Right lobe of liver (tissue), 4 donors: ENCODE results near the gene WSCD2.

ENCODE experiments used
- CTCF ChIP-seq, 4 donors: fragments of 200-600 bp in 3 of 4; fragments of 450-650 bp in 1 of 4; IDR thresholded peaks; one replicate each; pipeline versions ENCODE4 v1.5.1 to v1.8.0; 2016 to 2022; ENCODE audit warnings: antibody characterized with exemption in 4 of 4, mild to moderate bottlenecking in 2 of 4
- POLR2A ChIP-seq: fragments of 450-650 bp; IDR thresholded peaks from one replicate; pipeline ENCODE4 v1.6.1; 2017; ENCODE audit warnings: antibody characterized with exemption, mild to moderate bottlenecking
- donor health status: DM: no; HTN: no; CAD: no.
- donor health status: DM: no; HTN: no; CAD: no.
- donor health status: DM: no; HTN: yes; CAD: no.

- no peak for TF ChIP-seq POLR2A
- TF ChIP-seq CTCF (IDR thresholded peaks at IDR 0.05) = no peak
These were observed 16.1 kb upstream of the WSCD2 start for GRCh38 chr12:108112832-108113556.
